NCI-H1105 treated with DMSO at 0.1 percent for 48 hours (cell line): ENCODE data around the gene FASTK.

Source experiments
- DNase-seq: peaks from one replicate; lab custom pipeline; 2025; lab: John Stamatoyannopoulos, UW

The FASTK gene

DNA sequence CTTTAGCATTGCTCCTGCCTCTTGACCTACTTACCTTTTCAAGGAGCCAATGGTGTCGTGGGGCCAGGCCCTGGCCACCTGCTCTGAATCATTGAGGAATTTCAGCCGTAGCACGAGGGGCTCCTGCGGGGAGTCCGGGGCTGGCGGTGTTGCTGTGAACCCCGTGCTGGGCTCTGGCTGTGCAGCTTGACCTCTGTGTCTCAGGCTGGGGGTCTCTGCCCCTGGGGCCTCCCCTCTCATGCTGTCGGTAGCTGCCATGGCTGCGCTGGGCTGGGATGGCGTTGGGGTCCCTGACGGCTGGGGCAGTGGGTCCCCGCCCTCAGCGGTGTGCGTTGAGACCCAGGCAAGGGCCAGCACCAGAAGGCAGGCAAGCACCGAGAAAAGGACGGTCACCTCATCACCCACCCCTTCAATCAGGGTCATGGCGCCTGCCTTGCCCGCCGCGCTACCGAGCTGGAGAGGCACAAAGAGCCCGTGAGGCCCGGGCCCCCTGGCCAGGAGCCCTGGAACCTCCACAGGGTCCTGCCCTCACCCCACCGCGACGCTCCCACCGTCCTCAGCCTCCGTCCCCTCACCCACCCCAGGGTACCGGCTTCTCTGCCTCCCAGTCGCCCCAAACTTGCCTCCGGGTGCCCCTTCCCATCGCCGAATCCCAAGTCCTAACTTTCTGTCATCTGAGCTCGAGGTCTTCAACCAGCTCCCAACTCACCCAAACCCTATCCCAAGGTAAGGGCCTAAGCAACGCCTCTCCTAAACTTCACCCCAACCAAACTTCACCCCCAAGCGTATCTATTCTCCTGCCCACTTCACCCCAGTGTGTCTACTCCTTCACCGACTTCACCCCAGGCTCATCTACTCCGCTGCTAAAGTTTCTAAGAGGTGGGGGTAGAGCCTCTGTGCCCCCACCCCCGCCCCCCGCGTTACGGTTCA, 1.8 kb upstream of the FASTK start:
- no peak for DNase-seq

DNA sequence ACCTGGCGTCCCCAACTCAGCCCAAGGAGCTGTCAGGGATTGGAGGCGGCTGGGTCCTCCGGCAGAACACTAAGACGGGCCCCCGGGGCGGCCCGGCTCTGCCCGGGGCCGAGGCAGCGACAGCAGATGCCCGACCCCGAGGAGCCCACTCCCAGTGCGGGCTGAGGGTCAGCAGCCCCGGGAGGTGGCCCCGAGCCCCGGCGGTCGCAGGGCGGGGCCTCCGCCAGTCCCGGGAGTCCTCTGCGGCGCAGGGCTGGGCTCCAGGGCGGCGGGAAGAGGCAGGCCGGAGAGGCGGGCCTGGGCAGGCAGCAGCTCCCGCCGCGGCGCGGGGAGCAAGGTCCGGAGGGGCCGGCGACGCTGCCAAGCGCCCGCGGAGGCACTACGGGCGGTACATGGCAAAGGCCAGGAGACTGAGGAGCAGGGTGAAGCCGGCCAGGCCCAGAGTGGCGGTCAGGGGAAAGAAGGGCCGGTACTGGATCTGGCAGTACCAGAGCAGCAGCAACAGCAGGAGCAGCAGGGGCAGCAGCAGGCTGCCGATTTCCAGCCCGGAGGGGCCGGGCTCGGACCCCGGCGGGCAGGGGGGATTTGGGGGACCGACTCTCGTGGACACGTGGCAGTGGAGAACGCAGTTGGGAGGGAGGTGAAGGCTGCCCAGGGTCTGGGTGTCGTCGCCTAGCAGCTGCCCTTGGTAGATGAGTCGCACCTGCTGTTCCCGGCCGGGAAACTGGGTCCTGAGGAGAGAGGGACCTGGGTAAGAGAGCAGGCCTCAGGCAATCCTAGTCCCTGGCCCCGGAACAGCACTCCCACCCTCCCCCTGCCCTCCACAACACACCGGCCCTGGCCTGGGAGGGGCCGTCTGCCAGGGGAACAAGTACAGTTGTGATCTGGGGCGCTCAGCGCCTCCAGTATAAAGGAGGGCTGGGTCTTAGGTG, 827 bp upstream of the FASTK start:
- peak; percentile 12 for DNase-seq

DNA sequence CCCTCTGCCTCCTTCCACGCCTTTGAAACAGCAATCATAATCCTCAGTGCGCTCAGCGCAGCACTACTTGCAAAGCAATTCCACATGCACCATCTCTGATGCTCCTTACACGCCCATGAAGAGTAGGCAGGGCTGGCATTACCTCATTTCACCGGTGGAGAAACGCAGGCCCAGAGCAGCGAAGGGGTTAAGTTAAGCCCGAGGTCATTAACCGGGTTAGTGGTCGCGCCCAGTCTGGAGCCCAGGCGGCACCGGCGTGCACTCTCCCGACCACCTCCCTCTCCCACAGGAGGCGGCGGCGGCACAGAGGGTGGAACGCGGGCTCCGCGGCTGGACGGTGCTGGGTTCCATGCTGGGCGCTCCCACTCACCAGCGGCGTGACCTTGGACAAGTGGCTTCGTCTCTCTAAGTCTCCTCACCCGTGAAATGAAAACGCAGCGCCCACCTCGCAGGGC, 515 bp downstream of the FASTK start:
- DNase-seq = peak; percentile 7

DNA sequence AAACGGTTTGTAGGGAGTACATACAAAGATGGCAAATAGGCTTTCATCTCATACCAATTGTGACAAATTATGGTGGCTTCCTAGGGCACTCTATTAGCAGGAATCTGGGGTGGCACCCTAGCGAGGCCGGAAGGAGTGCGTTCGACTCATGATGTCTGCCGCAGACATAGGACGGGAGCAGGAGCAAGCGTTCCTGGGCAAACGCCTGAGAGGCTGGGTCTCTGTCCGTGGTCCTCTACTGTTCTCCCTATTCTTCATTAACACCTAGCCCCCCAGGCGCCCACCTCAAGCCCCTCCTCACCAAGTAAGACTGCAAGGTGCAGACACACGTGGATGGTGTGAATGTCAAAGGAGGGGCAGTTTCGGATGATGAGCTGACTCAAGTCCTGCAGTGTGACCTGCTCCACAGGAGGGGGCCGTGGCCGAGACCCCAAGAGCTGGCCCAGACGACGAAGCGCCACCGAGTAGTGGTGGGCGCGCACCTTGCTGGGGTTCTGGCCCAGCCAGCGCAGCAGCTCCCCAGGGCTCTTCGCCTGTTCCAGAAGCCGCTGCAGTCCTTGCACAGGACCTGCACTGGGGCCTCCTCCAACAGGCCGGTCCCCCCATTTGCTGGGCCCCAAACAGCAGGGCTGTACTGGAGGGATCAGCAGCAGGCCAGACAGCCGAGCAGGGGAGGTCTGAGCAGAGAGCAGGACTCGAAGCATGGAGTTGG, 1.3 kb downstream of the FASTK start:
- no peak for DNase-seq

DNA sequence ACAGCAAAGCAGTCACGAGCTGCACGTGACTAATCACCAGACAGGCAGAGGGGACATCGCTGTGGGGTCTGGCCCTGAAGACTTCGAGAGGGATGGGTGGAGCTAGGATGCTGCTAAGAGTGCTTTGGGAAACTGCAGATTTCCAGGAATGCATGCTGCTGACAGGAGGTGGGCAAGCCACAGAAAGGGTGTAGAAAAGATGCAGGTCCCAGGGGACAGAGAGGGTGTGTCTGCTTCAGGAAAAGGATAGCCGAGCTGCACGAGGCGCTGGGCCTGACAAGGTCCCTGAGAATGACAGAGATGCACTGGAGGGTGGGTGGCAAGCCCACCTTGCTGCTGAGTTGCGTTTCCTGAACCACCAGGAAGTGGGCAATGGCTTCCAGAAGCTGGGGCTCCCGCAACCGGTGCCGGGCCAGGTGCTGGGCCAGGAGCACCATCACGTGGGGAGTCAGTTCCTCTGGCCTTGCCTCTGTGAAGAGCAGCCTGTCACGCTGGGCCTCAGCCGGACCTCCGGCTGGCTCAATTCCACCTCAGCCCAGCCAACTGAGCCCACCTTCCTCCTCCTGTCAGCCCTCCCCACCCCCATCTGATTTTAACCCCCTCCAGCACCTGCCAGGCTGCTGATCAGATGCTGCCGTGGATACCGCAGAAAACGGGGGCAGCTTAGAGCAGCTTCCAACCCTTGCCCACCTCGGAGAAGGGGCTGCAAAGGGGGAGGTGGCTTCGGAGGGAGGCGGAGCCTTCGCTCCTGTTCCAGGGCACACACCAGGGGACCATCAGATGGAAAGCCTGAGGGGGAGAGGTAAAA, 2.2 kb downstream of the FASTK start:
- no peak for DNase-seq

DNA sequence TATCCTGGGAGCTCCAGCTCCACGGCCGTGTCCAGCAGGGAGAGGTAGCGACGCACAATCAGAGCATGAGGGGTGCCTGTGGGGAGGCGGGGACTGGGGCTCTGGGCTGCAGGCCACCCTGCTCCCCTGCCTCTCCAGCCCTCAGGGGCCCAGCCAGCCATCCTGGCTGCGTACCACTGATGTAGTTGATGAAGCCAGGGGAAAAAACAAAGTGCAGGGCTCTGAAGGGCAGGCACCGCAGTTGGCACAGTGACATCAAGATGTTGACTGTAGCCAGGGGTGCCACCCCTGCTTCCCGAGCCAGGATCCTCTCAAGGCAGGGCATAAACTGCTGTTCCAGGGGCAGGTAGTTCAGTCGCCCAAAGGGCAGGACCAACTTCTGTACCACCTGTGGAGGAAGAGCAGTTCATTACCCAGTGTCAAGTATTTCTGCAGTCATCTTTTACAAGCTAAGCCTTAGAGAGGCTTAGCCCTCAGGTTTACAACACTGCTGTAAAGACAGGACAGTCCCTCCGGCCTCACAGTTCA, 2.8 kb downstream of the FASTK start:
- no peak for DNase-seq

DNA sequence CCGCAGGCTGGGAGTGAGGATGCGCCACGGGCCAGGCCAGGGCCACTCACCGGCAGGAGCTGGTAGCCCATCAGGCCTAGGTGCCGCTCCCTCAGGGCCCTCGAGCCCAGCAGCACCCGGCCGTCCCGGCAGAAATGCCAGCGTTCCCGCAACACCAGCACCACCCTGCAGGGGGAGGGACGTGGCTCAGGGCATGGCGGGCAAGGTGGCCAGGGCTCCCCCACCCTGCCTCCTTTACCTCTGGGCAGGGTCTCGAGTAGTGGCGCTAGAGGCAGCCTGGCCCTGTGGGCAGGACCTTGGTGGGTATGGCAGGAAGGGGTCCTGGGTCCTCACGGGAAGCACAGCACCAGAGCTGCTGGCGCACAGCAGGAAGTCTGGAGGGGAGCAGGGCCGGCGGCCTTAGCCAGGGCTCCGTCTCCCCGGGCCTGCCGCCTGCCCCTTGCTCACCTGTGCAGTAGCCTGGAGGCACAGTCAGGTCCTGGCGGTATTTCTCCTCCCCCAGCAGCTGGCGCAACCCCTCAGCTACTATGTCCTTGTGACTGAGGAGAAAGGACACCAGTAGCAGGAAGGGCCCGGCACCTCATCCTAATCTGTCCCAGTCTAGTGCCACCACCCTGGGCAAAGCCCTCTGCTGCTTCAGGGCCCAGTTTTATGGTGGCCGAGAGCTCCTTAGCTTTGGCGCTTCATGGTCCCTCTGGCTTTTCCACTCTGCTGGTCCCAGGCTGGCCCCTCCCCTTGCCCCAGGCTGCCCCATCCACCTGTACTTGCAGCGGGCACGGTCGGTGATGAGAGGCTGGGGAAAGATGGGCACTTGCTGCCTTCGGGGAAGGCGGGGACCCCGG, 3.5 kb downstream of the FASTK start:
- peak; percentile 8 for DNase-seq

DNA sequence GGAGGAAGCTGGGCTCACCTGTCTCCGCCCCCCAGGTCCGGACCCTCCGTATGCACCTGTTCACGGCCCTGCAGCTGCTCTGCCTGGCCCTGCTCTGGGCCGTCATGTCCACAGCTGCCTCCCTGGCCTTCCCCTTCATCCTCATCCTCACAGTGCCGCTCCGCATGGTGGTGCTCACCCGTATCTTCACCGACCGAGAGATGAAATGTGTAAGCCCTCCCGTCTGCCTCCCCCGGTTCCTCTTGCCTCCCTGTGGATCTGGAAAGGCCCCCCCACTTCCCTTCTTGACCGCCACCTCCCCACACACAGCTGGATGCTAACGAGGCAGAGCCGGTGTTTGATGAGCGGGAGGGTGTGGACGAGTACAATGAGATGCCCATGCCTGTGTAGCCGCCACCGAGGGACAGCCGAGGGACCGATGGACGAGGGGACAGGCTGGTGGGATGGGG, 4.6 kb downstream of the FASTK start:
- no peak for DNase-seq

DNA sequence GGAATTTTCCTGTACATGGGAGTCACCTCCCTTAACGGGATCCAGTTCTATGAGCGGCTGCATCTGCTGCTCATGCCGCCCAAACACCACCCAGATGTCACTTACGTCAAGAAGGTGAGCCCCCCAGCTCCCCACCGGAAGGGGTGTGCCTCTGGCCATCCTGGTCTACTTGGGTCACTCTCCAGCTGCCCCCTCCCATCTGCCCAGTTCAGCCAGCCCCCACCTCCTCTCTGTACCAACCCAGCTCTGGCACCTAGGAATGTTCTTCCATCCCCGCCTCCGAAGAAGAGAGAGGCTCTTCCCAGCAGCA, 5.0 kb downstream of the FASTK start:
- DNase-seq = no peak

DNA sequence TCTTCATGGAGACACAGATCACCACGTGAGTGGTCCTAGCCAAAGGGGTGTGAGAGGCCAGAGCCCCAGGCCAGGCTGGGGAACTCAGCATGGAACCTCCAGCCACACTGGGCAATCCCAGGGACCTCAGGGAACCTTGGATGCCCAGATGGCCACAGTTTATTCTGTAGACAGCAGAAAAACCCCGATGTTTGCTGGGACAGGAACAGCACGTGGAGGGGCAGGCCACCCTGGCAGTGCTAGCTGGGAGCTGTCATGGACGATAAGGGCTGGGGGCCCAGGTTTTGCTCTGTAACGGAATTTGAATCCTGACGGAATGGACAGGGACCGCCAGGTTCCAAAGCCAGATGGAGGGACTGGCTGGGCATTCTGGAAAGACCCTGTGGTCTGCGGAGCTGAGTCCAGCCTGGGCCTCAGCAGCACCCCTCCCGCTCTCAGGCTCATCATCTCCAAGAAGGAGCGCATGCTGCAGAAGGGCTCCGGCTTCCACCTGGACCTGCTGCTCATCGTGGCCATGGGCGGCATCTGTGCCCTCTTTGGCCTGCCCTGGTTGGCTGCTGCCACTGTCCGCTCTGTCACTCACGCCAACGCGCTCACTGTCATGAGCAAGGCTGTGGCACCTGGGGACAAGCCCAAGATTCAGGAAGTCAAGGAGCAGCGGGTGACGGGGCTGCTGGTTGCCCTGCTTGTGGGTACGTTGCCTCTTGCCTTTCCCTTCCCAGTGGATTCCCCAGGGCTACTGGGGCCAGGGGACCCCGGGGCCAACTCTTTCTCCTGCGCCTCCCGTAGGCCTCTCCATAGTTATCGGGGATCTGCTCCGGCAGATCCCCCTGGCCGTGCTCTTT, 5.6 kb downstream of the FASTK start:
- DNase-seq = no peak

DNA sequence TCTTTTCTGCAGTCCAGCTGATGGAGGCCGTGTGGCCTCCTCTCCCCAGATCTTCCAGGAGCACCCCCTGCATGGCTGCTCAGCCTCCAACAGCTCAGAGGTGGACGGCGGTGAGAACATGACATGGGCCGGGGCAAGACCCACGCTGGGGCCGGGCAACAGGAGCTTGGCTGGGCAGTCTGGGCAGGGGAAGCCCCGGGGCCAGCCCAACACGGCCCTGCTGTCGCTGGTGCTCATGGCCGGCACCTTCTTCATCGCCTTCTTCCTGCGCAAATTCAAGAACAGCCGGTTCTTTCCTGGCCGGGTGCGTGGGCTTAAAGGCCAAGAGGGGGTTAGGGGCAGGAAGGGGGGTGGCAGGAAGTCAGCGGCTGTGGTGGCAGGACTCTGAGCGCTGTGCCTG, 6.6 kb downstream of the FASTK start:
- DNase-seq = no peak

DNA sequence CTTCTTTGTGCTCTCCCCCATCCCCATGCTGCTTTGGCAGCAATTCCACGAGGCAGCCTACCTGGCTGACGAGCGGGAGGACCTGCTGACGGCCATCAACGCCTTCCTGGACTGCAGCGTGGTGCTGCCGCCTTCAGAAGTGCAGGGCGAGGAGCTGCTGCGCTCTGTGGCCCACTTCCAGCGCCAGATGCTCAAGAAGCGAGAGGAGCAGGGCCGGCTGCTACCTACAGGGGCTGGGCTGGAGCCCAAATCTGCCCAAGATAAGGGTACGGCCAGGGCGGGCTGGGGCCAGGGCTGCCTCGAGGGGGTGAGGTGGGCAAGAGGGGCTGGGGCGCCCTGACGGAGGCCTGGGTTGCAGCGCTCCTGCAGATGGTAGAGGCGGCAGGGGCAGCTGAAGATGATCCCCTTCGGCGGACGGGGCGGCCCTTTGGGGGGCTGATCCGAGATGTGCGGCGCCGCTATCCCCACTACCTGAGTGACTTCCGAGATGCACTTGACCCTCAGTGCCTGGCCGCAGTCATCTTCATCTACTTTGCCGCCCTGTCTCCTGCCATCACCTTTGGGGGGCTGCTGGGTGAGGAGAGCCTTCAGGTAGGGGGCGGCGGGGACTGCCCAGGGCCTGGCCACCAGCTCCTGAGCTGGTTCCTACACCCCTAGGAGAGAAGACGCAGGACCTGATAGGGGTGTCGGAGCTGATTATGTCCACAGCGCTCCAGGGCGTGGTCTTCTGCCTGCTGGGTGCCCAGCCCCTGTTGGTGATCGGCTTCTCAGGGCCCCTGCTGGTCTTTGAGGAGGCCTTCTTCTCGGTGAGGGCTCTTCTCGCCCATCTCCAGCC, 9.4 kb downstream of the FASTK start:
- DNase-seq = no peak

DNA sequence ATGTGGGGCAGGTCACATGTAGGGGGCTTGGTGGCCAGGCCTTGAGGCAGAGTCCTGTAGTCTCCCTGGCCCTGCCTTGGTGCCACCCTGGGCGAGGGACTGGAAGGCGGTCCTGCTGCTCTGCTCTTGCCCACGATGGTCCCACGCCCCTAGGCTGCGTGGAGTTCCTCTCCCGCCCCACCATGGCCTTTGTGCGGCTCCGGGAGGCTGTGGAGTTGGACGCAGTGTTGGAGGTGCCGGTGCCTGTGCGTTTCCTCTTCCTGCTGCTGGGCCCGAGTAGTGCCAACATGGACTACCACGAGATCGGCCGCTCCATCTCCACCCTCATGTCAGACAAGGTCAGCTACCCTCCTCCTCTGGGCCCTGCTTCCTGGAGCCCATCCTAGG, 10.0 kb downstream of the FASTK start:
- DNase-seq = no peak

DNA sequence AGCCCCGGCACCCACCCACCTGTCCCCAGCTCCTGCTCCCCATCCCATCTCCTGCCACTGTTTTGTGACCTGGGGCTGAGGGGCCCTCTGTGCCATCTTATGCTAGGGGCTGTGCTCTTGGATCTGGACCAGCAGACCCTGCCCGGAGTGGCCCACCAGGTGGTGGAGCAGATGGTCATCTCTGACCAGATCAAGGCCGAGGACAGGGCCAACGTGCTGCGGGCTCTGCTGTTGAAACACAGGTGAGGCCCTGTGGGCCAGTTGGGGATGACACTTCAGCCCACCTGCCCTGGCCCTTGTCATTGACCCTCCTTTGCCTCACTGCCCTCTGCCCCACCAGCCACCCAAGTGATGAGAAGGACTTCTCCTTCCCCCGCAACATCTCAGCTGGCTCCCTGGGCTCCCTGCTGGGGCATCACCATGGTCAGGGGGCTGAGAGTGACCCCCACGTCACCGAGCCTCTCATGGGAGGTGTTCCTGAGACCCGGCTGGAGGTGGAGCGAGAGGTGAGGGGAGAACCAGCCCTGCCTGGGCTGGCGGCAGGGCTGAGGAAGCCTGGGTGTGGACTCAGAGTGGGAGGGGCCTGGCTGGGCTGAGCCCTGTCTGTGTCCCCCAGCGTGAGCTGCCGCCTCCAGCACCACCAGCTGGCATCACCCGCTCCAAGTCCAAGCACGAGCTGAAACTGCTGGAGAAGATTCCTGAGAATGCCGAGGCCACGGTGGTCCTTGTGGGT, 10.6 kb downstream of the FASTK start:
- DNase-seq = no peak

DNA sequence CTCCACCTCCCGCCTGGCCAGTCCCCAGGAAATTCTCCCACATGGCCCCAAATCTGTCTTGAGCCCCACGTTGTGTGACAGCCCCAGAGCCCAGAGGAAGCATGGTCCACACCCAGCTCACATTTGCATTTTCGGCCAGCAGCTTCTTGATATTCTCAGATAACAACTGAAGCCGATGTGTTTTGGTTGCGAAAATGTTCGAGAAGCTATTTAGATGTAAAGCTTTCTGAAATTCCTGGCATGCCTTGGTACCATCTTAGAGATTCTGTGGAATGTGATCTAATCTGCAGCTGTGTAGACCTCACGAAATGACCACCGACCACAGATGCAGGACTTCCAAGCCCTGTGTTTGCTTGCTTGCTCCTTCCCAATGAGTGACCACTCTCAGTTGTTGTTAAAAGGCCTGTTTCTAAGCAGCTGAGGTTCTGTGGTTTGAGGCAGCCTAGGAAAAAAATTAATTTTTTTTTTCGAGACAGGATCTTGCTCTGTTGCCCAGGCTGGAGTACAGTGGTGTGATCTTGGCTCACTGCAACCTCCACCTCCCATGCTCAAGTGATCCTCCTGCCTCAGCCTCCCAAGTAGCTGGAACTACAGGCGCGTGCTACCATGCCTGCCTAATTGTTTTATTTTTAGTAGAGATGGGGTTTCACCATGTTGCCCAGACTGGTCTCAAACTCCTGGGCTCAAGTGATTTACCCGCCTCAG, 12.4 kb downstream of the FASTK start:
- DNase-seq = no peak

DNA sequence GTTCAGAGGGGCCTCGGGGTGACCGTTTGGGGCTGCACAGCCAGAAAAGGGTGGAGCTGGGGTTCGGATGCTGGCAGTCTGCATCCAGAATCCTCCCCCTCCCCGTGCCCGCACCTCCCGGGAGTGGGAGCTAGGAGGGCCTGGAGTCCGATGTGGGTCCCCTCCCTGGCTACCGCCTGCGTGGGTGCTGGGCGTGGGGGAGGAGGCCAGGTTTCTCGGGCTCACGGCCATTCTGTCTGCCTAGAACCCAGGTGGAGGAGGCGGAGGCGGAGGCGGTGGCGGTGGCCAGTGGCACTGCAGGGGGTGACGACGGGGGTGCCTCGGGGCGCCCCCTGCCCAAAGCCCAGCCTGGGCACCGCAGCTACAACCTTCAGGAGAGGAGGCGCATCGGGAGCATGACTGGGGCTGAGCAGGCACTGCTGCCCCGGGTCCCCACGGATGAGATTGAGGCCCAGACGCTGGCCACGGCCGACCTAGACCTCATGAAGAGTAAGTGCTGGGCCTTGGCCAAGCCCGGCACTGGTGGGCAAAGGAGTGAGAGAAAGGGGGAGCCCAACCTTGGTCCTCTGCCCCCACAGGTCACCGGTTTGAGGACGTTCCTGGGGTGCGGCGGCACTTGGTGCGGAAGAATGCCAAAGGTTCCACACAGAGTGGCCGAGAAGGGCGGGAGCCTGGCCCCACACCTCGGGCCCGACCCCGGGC, 14.2 kb downstream of the FASTK start:
- DNase-seq = no peak
